SK-N-SH treated with all-trans-retinoic acid at 6 μM for 48 hours (cell line): ENCODE measurements around the gene SEC31A.
A peak's percentile ranks its signal among the peaks of the same experiment; 100 is the strongest.

Source experiments
- ATAC-seq: fragments of 200-7000 bp; cut with Tn5 transposase; 3 replicates; pipeline ENCODE4 v1.9.1; 2020; ENCODE audit warnings: mild to moderate bottlenecking, moderate library complexity
- ARNTL ChIP-seq: fragments of 450-650 bp; formaldehyde crosslinking; IDR thresholded peaks from 2 replicates; pipeline ENCODE4 v1.5.0; 2020; ENCODE audit warnings: low read depth, mild to moderate bottlenecking, moderate library complexity, borderline replicate concordance
- BACH2 ChIP-seq: fragments of 250-450 bp; sonication (Bioruptor Pico); IDR thresholded peaks from 2 replicates; pipeline ENCODE4 v1.9.0; 2021; ENCODE audit warnings: mild to moderate bottlenecking, borderline replicate concordance
- CSDC2 ChIP-seq: fragments of 250-450 bp; sonication (Bioruptor Pico); IDR thresholded peaks from 2 replicates; pipeline ENCODE4 v1.5.0; 2020; ENCODE audit warnings: mild to moderate bottlenecking, moderate library complexity
- CSRNP3 ChIP-seq: fragments of 250-450 bp; sonication (Bioruptor Pico); IDR thresholded peaks from 2 replicates; pipeline ENCODE4 v1.5.1; 2021; ENCODE audit warnings: mild to moderate bottlenecking, moderate library complexity
- ESRRG ChIP-seq: fragments of 250-450 bp; sonication (Bioruptor Pico); IDR thresholded peaks from 2 replicates; pipeline ENCODE4 v1.6.1; 2021; ENCODE audit warnings: mild to moderate bottlenecking
- GLIS3 ChIP-seq: fragments of 250-450 bp; sonication (Bioruptor Pico); IDR thresholded peaks from 2 replicates; pipeline ENCODE4 v1.5.0; 2020; ENCODE audit warnings: mild to moderate bottlenecking, moderate library complexity
- OSR1 ChIP-seq: fragments of 250-450 bp; sonication (Bioruptor Pico); IDR thresholded peaks from 2 replicates; pipeline ENCODE4 v1.8.0; 2022; ENCODE audit warnings: moderate library complexity, mild to moderate bottlenecking, inconsistent platforms
- PATZ1 ChIP-seq: fragments of 250-450 bp; sonication (Bioruptor Pico); IDR thresholded peaks from 2 replicates; pipeline ENCODE4 v1.8.0; 2020; ENCODE audit warnings: mild to moderate bottlenecking, moderate library complexity, borderline replicate concordance
- POU6F1 ChIP-seq: fragments of 250-450 bp; sonication (Bioruptor Pico); IDR thresholded peaks from 2 replicates; pipeline ENCODE4 v1.8.0; 2021; ENCODE audit warnings: low read depth, mild to moderate bottlenecking, moderate library complexity, borderline replicate concordance
- PPARA ChIP-seq: fragments of 250-450 bp; sonication (Bioruptor Pico); IDR thresholded peaks from 2 replicates; pipeline ENCODE4 v1.5.0; 2020; ENCODE audit warnings: mild to moderate bottlenecking, borderline replicate concordance
- RARB ChIP-seq: fragments of 250-450 bp; sonication (Bioruptor Pico); IDR thresholded peaks from 2 replicates; pipeline ENCODE4 v1.8.0; 2021; ENCODE audit warnings: mild to moderate bottlenecking, moderate library complexity
- SNAI2 ChIP-seq: fragments of 250-450 bp; sonication (Bioruptor Pico); IDR thresholded peaks from 2 replicates; pipeline ENCODE4 v1.5.0; 2020; ENCODE audit warnings: mild to moderate bottlenecking, moderate library complexity
- TOX ChIP-seq: fragments of 250-450 bp; sonication (Bioruptor Pico); IDR thresholded peaks from 2 replicates; pipeline ENCODE4 v1.8.0; 2021; ENCODE audit warnings: mild to moderate bottlenecking, moderate library complexity, borderline replicate concordance
- ZC3H10 ChIP-seq: fragments of 250-450 bp; sonication (Bioruptor Pico); IDR thresholded peaks from 2 replicates; pipeline ENCODE4 v1.5.1; 2021; ENCODE audit warnings: mild to moderate bottlenecking, moderate library complexity
- ZFP3 ChIP-seq: fragments of 250-450 bp; sonication (Bioruptor Pico); IDR thresholded peaks from 2 replicates; pipeline ENCODE4 v1.5.0; 2020; ENCODE audit warnings: mild to moderate bottlenecking, moderate library complexity
- ZNF565 ChIP-seq: fragments of 450-650 bp; formaldehyde crosslinking; conservative IDR thresholded peaks from 2 replicates; pipeline ENCODE4 v1.5.0; 2020; ENCODE audit warnings: low read depth, mild to moderate bottlenecking, moderate library complexity
- ZNF70 ChIP-seq: fragments of 450-650 bp; formaldehyde crosslinking; IDR thresholded peaks from 2 replicates; pipeline ENCODE4 v1.5.0; 2020; ENCODE audit warnings: mild to moderate bottlenecking, moderate library complexity

Gene SEC31A

GRCh38 chr4:82798168-82799005 lies 92.6 kb downstream of the SEC31A start, which contains the start of gene SCD5:
TSS of gene SCD5 (minus strand) at chr4:82798796. CDS start at chr4:82798537, 259 bp downstream.
- peak; percentile 95 for ATAC-seq
- no peak for TF ChIP-seq ZFP3
- no peak for TF ChIP-seq POU6F1 (CRISPR knock-in tag)
- TF ChIP-seq RARB (CRISPR knock-in tag), result no peak
- no peak for TF ChIP-seq OSR1 (CRISPR knock-in tag)
- no peak for TF ChIP-seq ZC3H10 (CRISPR knock-in tag)
- TF ChIP-seq PATZ1, result no peak
- no peak for TF ChIP-seq CSDC2 (CRISPR knock-in tag)
- no peak for TF ChIP-seq CSRNP3 (CRISPR knock-in tag)

- TF ChIP-seq ZNF70 (CRISPR knock-in tag) (no peak), ARNTL (CRISPR knock-in tag) (no peak), ESRRG (CRISPR knock-in tag) (no peak), ZNF565 (no peak), CSRNP3 (CRISPR knock-in tag) (no peak), RARB (CRISPR knock-in tag) (no peak), OSR1 (CRISPR knock-in tag) (no peak), PPARA (CRISPR knock-in tag) (no peak), TOX (CRISPR knock-in tag) (no peak), SNAI2 (CRISPR knock-in tag) (no peak), CSDC2 (CRISPR knock-in tag) (no peak), BACH2 (no peak), ZFP3 (no peak), PATZ1 (no peak), GLIS3 (CRISPR knock-in tag) (no peak)
- no peak; the same call in 2 of the 3 replicates for ATAC-seq
These were observed 93.4 kb downstream of the SEC31A start for GRCh38 chr4:82797405-82798111.

GRCh38 chr4:82797040-82797404 lies 93.9 kb downstream of the SEC31A start:
- TF ChIP-seq ZNF70 (CRISPR knock-in tag), result no peak
- no peak for ATAC-seq
